ENCODE data around the gene PRKACA.

PRKACA gene

GRCh38 chr19:14112051-14112808, 5.3 kb downstream of the PRKACA start:
- no peaks in the 10 kb centered on the region for H3K36me3 ChIP-seq
- no peak for TF ChIP-seq CTCF (IDR thresholded peaks at IDR 0.05; ENCODE audit: low read depth, low read length)
- no peak overlapping the region for H3K4me3 ChIP-seq (ENCODE audit: low read depth, low read length)
- no peaks in the 10 kb centered on the region for H3K4me1 ChIP-seq
- H3K27me3 ChIP-seq: no peaks in the 10 kb centered on the region
- H3K9me3 ChIP-seq: no peaks in the 10 kb centered on the region
- no peak for DNase-seq

GRCh38 chr19:14111486-14111885, 6.1 kb downstream of the PRKACA start:
- Histone ChIP-seq H3K36me3 (no peaks in the 10 kb centered on the region), H3K4me3 (ENCODE audit: low read depth, low read length) (no peak overlapping the region), H3K4me1 (no peaks in the 10 kb centered on the region), H3K9me3 (no peaks in the 10 kb centered on the region), H3K27me3 (no peaks in the 10 kb centered on the region)
- no peak for TF ChIP-seq CTCF (IDR thresholded peaks at IDR 0.05; ENCODE audit: low read depth, low read length)
- no peak for DNase-seq

GRCh38 chr19:14110650-14111049, 6.9 kb downstream of the PRKACA start:
- DNase-seq: no peak
- TF ChIP-seq CTCF (IDR thresholded peaks at IDR 0.05; ENCODE audit: low read depth, low read length): no peak
- Histone ChIP-seq H3K4me1 (no peaks in the 10 kb centered on the region), H3K36me3 (no peaks in the 10 kb centered on the region; the same call in 1 of the 2 replicates), H3K4me3 (ENCODE audit: low read depth, low read length) (no peak overlapping the region), H3K9me3 (no peaks in the 10 kb centered on the region), H3K27me3 (no peaks in the 10 kb centered on the region)

GRCh38 chr19:14107581-14108461, 9.7 kb downstream of the PRKACA start:
- TF ChIP-seq CTCF (IDR thresholded peaks at IDR 0.05; ENCODE audit: low read depth, low read length): no peak

GRCh38 chr19:14106840-14107239, 10.7 kb downstream of the PRKACA start:
- no peak for DNase-seq
- H3K27me3 ChIP-seq: no peaks in the 10 kb centered on the region
- peaks cover 3% of the 10 kb centered on the region for H3K36me3 ChIP-seq
- no peaks in the 10 kb centered on the region for H3K4me1 ChIP-seq
- no peaks in the 10 kb centered on the region for H3K9me3 ChIP-seq
- H3K4me3 ChIP-seq (ENCODE audit: low read depth, low read length): no peak overlapping the region
- no peak for TF ChIP-seq CTCF (IDR thresholded peaks at IDR 0.05; ENCODE audit: low read depth, low read length)

More at GRCh38 chr19:14107581-14108461, 9.7 kb downstream of the PRKACA start:
- Histone ChIP-seq H3K4me1 (no peaks in the 10 kb centered on the region), H3K9me3 (no peaks in the 10 kb centered on the region), H3K4me3 (ENCODE audit: low read depth, low read length) (no peak overlapping the region), H3K36me3 (no peaks in the 10 kb centered on the region; the same call in 1 of the 2 replicates), H3K27me3 (no peaks in the 10 kb centered on the region)
- no peak for DNase-seq

All from BE2C (cell line).